HTERT RPE-1 (cell line): ENCODE measurements around the gene BAIAP2L1.

Experiments used
- in situ Hi-C: fragments of 300-500 bp; cut with MboI; formaldehyde crosslinking; loops from 4 replicates; pipeline ENCODE4 v1.14.3; 2020; ENCODE audit warnings: low sequenced_read_pairs

The BAIAP2L1 gene

DNA sequence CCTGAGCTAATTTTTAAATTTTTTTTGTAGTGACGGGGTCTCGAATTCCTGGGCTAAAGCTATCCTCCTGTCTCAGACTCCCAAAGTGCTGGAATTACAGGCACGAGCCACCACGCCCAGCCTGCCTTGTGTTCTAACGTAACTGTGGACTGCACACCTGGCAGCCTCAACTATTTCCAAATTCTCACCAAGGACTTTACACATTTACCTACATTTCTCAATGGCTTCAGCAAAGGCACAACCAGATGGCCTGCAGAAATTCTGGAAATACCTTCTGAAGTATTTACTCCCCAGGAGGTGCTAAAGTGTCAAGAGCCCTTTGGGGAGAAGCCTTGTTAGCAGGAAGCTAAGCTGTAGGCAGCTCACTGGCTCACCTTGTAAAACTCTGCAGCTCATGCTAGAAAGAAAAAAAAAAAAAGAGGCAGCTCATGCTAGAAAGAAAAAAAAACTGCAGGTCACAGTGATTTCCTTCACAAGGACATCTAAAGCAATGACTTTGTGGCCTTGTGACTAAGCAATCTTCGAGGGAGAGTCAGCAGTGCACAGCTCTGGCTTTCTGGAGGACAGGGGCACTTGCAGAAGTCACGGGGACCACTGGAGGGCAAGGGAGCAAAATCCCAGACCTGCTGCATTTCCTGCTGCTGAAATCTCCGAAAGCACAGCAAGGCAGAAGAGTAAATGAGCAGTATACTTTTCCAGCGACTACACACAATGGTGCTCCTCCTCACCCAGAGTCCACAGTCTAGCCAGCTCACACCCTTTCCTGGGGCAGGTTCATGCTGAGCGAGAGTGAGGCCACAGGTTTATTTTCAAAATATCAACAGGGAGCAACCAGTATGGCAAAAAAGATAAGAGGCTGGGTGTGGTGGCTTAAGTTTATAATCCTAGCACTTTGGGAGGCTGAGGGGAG is 40.4 kb downstream of the BAIAP2L1 start:
- in situ Hi-C loops: no loop called here

DNA sequence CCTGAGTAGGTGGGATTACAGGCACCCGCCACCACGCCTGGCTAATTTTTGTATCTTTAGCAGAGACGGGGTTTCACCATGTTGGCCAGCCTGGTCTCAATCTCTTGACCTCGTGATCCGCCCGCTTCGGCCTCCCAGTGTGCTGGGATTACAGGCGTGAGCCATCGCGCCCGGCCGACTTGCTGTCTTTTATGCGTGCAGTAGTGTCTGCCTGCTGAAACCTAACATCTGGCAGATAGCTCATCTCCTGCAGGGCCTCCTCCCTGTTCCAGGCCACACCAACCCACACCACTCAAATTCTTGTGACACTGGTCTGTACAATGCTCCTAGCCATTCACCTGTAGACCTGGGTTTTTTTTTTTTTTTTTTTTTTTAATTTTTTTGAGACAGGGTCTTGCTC is 41.5 kb downstream of the BAIAP2L1 start:
- in situ Hi-C loops: no loop called here

DNA sequence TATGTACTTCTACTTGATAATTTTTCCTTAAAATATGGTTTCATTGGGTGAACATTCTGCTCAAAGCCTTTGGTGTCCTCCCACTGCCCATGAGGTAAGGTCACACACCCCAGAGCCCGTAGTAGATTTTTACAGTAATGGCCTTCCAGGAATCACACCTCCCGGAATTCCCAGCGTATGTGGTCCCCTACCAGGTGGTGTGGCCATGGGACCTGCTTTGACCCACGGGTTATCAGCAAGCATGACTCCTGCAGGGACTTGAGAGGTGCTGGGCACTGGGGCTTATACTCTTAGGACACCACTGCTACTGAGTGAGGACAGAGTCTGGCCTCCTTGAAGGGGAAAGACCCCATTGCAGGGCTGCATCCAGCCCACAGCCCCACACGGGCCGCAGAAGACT is 42.2 kb downstream of the BAIAP2L1 start:
- in situ Hi-C loops: no loop called here

DNA sequence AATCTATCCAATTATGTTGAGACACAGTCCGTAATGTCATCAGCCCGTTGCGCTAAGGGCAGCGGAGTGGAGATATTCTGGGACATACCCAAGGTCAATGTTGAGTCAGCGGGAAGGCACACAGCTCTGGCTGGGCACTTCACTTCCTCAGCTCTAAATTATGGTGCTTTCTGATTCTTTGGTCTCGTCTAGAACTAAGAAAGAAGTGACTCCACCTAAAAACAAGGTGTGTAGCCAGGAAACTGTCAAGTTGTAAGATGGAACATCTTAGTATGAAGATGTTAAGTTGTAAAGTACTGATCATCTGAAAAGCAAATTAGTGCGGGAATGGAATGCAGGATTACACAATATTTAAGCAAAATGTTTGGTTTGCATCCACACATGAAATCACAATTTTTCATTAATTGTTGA is 43.1 kb downstream of the BAIAP2L1 start:
- in situ Hi-C loops: no loop called here

DNA sequence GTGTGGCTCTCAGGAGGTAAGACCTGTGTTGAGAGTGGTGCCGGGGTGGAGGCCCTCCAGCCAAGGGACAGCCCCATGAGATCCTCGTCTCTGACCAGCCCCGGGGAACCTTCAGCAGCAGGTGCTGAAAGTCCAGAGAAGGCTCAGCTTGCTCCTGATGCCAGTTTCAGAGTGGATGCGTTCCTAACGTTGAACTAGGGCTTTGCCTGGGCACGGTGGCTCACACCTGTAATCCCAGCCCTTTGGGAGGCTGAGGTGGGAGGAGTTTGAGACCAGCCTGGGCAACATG is 45.7 kb downstream of the BAIAP2L1 start:
- in situ Hi-C loops: no loop called here

DNA sequence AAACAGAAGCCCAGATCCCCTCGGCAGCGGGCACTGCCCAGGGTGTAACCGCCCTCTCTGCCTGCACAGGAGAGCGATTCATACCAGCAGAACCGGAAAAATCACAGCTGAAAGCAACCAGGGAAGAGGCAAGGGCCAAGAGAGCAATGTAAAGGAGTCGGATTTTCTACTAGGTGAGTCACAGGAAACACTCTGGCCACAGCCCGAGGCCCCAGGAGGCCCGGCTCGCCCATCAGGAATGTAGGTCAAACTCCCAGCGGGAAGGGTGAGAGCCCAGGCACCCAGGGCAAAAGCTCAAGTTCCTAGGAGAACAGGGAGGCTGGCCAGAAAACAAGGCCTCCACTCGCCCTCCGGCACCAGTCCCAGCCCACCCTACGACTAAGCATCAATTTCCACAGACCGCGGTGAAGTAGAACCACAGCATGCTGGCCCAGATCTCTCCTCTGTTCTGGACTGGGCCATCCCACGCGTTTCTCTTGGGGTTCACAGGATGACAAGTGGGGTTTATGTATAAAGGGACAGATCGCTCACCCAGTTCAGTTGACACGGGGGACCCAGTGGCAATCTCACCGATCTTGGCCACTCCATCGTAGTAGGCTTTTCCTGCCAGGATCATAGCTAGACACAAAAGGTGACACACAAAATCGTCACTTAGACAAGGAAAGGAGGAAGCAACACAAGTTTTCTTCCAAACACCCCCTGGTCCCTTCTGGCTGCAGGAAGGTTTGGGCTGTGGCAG is 46.2 kb downstream of the BAIAP2L1 start:
- in situ Hi-C loops: no loop called here

DNA sequence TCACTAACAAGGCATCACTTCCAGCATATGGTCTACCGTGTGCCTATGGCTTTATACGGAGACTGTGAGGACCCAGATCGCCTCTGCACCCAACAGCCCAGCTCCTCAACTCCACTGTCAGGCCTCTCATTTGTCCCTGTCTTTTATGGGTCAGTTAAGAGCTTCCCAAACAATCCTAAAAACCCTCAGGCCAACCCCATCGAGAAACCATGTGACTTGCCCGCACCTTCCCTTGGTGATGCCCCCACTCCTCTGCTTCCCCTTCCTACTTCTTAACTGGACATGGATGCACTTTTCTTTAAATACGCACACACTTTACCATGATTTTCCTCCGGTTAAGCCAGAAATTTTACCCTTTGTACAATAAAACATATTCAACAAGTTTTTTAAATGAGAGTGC is 46.8 kb downstream of the BAIAP2L1 start:
- in situ Hi-C loops: no loop called here

DNA sequence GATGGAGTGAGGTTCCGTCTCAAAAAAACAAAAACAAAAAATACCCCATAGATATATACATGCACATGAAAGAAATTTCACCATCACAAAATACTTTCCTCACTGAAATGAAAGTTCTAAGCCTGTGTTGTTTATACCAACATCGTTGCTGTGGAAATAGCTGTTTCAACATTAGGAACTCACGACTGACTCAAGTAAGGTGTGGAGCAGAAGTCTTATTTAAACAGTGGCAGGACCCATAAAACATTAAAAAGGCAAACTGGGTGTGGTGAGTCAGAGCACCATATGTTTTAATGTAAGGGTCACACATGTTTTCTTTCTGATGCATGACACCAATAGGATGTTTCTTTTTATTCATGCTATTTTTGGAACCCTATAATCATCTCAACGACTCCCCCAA is 48.3 kb downstream of the BAIAP2L1 start:
- in situ Hi-C loops: no loop called here

DNA sequence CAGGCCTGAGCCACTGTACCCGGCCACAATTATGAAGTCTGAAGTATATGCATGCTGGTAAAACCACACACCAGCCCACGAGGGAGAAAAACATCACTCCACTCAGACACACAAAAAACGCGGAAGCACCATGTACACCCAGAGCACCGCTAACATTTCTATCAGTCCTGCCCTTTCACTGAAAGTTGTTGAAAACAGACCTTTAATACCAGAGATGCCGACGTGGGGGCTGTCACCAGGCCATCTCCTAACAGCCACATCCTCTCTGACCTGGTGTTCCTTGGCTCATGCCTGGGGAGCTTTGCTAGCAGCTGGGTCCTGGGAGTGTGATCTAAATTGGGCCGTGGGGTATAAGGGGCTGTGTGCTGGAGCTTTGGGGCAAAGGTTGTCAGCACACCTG is 49.8 kb downstream of the BAIAP2L1 start:
- in situ Hi-C loops: no loop called here

DNA sequence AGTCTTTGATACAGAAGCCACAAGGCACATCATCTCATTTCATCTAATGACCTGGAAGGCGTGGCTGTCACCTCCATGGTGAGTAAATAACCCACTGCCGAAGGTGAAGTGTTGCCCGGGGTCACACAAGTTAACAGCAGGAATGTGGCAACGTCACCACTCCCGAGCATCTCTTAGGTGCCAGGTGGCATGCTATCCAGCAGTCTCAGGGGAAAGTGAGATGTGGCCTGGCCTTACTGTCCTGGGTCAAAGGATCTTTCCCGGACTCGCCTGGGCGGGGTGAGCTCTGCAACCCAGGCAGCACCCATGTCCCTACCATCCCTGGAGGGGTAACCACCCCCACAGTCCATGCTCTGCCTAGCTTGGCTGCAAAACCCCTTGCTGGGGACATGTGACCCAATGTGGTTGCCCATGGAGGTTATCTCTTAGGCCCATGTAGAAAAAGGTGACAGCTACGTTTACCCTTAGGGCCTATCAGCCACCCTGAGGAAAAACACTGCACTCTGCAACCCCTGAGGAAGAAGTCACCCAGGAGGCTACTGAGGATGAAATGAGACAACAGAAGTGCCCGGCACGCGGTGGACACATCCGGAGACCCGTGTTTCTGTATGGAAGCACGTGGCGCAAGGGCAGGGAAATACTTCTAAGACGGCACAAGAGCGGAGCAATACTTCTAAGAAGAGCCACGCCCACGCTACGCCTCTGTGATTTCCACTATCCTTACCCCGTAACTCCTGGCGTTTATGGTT is 52.0 kb downstream of the BAIAP2L1 start:
- in situ Hi-C loops: no loop called here

DNA sequence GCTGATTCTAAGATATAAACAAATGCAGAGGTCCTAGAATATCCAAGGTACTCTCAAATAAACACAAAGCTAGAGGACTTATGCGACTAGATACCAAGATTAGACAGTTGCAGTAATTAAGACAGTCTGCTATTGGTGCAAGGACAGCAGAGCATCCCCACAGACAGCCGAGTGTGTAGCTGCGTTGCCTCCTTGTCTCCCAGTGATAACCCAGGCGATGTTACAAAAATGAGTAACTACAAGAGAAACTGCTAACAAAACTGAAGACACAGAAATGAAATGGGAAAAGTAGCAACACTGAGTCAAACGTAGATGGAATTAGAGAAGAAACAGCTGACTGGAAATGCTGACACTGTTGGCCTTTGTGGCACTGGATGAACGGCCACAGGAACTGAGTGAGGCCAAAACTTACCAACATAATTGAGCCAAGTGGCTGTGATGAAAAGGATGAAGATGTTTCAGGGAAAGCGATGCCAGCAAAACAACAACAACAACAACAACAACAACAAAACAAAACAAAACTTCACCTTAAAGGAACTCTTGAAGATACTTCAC is 54.3 kb downstream of the BAIAP2L1 start:
- in situ Hi-C loops: no loop called here

DNA sequence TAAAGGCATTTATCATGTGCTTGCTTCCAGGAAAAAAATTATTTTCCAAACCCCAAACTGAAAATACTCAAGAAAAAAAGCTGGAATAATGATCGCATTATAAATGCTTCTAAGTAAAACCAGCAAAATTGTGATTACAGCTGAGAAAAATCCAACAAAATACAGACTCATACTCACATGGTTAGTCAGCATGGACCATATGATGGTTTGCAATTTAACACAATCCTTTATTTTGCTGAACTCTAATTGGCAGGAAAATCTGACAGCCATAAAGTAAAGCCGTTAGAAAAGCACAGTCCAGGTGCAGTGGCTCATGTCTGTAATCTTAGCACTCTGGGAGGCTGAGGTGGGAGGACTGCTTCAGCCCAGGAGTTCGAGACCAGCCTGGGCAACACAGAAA is 59.8 kb downstream of the BAIAP2L1 start:
- in situ Hi-C loops: no loop called here

DNA sequence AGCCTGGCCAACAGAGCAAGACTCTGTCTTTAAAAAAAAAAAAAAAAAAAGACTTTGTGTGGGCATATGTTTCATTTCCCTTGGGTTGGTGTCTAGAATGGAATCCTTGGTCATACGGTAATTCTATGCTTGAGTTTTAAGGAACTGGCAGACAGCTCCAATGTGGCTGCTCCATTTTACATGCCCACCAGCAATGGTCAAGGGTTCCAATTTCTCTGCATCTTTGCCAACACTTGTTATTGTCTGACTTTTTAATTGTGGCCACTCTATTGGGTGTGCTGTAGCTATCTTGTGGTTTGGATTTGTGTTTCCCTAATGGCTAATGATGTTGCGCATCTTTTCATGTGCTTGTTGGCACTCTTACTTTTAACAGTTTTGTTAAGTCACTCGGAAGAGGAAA is 61.8 kb downstream of the BAIAP2L1 start:
- in situ Hi-C loops: no loop called here

DNA sequence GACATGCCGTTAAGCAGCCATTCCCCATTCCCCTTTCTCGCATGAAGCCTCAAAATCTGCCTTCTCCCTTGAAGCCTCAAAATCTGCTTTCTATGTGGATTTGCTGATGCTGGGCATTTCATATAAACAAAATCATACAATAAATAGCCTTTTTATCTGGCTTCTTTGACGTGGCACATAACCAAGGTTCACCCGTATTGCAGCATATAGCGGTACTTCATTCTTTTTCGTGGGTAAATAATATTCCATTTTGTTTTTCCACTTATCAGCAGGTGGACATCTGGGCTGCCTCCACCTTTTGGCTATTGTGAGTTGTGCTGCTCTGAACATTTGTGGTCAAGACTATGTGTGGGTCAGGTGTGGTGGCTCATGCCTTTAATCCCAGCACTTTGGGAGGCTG is 62.4 kb downstream of the BAIAP2L1 start:
- in situ Hi-C loops: no loop called here

DNA sequence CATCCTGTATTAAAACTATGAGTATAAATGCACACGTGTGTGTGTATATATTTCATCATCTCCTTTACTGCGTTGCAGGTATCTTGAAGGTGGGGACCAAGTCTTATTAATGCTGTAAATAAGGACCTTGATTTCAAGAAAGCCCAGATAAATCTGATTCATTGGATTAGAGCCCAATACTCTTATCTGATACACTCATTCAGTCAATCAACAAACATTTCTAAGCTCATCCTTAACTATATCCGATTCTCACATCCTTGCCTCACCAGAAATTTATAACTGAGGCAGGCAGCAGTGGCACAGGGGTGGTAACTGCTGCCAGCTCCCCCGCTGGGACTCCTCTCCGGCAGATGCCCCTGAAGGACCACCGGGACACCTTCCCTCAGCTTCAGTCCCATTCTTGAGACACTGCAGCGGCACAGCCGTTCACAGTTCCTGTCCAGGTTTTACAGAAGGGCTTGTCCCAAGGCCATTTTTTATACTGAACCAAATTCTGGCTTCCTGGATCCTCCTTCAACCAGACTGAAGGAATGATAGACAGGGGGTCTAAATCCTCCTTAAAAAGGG is 65.4 kb downstream of the BAIAP2L1 start:
- in situ Hi-C loops: no loop called here

DNA sequence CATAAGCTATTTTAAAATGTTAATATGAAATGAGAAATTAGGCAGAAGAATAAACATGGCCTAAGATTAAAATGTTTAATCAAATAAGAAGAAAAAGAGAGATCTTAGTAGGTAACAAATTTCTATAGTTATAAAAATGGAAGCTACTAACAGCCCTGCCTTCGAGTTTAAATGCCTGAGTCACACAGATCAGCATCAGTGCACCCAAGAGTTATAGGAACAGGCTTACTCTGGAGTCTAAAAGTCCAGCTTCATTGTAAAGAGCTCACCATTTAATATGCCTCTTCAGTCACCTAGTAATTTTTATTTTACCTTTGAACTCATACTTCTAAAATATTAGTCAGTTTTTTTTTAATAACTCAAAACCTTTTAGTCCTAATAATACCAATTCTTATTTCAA is 66.8 kb downstream of the BAIAP2L1 start:
- in situ Hi-C loops: no loop called here

DNA sequence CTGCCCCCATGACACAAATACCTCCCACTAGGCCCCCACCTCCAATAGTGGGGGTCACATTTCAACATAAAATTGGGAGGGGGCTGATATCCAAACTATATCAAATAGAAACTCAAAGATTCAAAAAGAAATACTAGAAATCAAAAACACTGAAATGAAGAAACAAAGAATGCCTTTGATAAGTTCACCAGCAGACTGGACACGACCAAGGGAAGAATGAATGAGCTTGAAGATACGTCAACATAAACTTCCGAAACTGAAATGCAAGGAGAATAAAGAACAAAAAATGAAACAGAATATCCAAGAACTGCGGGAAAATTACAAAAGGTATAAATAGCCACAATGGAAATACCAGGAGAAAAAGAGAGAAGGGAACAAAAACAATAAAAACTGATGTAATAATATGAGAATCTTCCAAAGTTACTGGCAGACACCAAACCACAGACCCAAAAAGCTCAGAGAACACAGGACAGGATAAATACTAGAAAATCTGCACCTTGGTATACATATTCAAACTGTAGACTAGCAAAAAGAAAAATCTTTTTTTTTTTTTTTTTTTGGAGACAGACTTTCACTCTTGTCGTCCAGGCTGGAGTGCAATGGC is 69.9 kb downstream of the BAIAP2L1 start:
- in situ Hi-C loops: no loop called here

DNA sequence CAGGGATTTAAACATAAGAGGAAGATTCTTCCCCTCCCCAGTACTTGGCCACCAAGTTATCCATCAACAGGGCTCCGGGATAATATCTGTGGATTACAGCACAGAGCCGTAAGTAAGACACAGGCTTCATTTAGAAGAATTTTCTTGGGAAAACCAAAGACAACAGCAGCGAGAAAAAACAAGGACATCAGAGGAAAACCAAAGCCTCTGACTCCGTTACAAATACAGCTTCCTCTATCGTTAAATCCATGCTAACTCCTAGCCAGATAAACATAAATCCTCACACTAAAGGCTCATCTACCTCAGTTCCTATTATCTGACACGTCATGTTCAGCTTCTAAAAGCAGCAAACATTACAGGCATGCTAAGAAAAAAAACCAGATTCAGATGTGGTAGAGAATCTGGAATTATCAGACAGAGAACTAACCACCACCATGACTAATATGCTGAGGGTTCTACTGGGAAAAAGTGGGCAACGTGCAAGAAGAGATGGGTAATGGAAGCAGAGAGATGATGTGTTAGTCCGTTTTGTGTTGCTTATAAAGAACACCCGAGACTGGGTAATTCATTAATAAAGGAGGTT is 71.0 kb downstream of the BAIAP2L1 start:
- in situ Hi-C loops: no loop called here

DNA sequence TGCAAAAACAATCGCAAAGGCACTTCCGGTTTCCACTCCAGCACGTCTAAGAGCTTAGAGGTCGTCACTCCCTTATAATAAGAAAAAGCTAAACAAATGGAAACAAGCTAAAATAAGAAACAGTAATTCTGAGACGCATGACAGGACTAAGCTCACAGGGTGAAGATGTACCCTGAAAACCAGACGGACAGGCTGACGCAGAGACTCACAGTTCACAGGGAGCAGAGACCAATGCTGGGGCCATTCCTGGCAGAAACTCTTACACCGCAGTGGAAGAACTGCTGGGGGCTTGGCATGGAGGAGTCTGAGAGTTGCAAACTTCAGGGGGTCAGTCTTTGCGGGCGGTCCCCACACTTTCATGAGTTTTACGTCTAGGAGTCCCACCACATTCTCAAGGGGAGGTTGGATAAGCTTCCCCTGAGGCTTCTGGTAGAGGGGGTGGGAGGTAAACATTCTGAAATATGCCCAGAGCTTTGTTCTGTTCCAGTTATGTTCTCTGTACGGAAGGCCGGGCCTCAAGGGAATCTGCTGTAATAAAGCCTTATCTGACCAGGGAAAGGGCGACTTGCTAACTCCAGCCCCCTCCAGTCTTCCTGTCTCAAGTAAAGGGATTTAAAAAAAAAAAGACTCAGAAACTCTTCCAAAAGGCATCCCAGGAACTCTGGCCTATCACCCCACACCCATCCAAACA is 71.6 kb downstream of the BAIAP2L1 start:
- in situ Hi-C loops: no loop called here

DNA sequence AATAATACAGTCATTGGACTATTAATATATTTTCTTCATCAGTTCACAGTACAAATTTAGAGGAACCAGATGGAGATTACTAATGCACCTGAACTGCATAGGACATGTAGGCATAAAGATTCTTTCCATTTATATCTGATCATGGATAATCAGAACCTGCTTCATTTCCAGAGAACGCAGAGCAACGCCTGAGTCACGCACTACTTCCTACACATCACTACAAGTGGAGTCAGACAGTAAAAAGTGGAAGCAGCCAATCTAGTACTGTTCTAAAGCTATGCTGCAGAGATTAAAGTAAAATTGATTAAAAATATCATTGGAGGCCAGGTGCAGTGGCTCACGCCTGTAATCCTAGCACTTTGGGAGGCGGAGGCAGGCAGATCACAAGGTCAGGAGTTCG is 76.1 kb downstream of the BAIAP2L1 start:
- in situ Hi-C loops: no loop called here
